ENCODE data around the gene RASGEF1B.

GRCh38 chr4:81482326-81482725 lies 10.6 kb upstream of the RASGEF1B start:
- TF ChIP-seq CTCF (IDR thresholded peaks at IDR 0.05) (no peak), POLR2A (IDR thresholded peaks at IDR 0.05) (no peak)

Measured in body of pancreas (tissue), 4 donors.